Stimulated activated CD4-positive, alpha-beta T cell treated with anti-CD3 and anti-CD28 coated beads, Interleukin-1b, Interleukin-23, amount 100 ng/mL, for 4 hours (primary cell): ENCODE results near the gene TLE7.
A peak's percentile ranks its signal among the peaks of the same experiment; 100 is the strongest.

Experiments used
- DNase-seq, 2 donors: peaks; one replicate each; pipeline ENCODE4 v3.0.0-alpha.2; 2020; ENCODE audit warnings: low read depth in 2 of 2

TLE7 gene

DNA sequence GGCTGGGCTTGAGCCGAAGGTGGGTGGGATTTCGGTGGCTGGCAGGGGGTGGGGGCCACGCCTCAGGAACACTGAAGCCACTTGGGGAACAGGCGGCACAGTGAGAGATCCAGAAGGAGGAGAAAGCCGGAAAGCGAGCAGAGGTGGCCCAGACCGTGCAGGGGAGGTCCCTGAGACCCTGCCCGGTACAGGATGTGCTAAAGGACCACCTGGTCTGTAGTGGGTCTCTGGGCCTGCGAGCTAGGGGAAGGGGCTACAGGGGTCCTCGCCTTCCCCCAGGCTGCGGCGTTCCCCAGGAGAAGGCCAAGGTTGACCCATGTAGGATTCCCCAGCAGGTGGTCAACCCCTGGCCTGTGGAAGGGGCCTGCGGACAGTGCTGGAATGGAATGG is at the start of gene TLE7:
Gene TLE7 (minus strand): TSS at position 4 of the 390 bp plus-strand sequence. CDS start 8,730 bp downstream, outside the sequence.
- DNase-seq = no peak

- no peak for DNase-seq
Measured at GRCh38 chr16:71491054-71491453, 49.2 kb upstream of the TLE7 start.

GRCh38 chr16:71490361-71490760 is 48.5 kb upstream of the TLE7 start:
- DNase-seq = no peak

- no peak for DNase-seq
Measured at GRCh38 chr16:71489122-71489521, 47.3 kb upstream of the TLE7 start, which contains the start of gene ZNF19. ZNF19 (minus strand) TSS chr16:71489324; CDS start chr16:71482114, 7,210 bp downstream.

GRCh38 chr16:71484006-71484893 is 42.4 kb upstream of the TLE7 start:
- peak; percentile 55 to 63 for DNase-seq

- no peak for DNase-seq
Measured at GRCh38 chr16:71482569-71482968, 40.7 kb upstream of the TLE7 start.

- no peak for DNase-seq
Measured at GRCh38 chr16:71480956-71481355, 39.1 kb upstream of the TLE7 start.

DNA sequence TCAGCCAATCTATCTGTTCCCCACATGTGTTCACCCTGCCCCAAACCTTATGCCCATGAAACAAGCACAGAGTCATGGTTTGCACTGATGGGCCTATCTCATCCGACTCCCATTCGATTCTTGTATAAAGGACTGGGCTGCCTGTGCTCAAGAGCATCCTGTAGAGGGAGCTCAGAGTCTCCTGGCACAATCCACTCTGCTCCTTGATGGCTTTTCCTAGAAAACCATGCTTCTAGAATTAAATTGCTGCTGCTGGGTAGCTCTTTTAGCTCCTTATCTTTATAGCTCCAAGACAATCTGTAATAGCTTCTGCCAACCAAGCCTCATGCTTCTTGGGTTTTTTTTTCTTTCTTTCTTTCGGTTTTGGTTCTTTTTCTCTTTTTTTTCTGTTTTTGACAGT is 37.6 kb upstream of the TLE7 start:
- DNase-seq = no peak

- DNase-seq = no peak
Measured at GRCh38 chr16:71476457-71477124, 34.7 kb upstream of the TLE7 start.

DNA sequence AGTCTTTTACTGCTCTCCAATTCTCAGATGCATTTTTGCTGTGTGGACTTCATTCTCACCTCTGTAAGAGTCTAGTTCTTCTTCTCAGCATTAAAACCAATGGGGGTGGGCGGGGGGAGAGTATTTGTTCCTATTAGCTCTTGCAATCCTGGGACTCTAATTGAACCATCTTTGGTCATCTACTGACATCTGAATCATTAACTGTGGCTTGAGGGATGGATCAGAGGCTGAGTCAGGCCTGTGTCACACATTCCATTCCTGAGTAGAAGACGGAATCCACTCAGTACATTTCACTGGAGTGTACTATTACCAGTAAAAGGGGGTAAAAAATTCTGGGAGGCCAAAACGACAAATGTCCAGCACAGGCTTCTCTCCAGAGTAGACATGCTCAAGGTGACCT is 33.0 kb upstream of the TLE7 start:
- no peak for DNase-seq

DNA sequence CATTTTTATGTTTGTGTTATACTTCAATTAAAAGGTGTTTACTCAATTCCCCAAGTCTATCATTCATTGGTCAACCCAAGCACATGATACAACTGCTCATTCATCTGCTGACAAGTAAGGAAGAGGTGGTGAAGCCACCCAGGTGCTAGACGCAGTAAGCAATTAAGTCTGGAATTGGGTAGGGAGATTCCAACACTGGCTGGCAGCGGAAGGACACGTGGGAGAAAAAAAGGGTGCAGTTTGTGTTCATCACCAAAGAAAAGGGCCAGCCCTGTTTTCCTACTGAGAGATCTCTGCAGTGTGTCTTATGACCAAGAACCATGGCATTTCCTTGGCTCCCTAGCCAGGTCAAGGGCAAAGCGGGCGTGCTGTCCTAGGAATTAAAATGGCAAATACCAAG is 32.0 kb upstream of the TLE7 start:
- no peak for DNase-seq

DNA sequence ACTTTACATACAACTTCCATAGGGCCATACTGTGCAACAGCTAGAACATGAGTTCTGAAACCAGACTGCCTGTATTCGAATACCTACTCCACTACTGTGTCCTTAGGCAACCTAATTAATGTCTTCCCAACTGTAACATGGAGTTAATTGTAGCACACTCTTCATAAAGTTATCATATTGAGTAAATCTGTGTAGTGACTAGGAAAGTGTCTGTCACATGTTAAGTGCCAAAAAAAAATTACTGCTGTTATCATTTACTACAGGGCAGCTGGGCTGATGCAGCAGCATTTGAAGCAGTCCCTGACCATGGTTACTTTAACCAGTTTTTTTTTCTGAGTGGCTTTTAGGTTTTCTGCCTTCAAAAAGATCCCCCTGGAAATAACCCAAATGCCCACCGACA is 31.1 kb upstream of the TLE7 start:
- no peak for DNase-seq

GRCh38 chr16:71472051-71472450 is 30.2 kb upstream of the TLE7 start:
- DNase-seq = no peak

GRCh38 chr16:71467810-71468209 is 26.0 kb upstream of the TLE7 start:
- peak in 1 of 2 donors; percentile 24 for DNase-seq

DNA sequence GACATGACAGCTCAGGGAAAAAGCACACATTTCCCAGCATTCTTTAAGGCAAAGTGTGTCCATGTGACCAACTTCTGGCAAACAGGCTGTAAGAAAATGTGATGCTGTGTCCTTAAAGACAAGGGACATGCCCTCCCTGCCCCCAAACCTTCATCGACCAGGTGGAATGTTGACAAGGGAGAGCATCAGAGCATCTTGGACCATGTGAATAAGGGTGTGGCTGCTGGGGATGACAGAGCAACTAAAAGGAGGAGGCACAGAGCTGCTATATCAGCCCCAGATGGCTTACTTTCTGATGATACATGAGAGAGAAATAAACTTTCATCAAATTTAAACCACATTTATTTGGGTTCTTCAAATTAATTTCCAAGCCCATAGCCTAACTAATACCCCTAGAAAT is 22.4 kb upstream of the TLE7 start:
- no peak for DNase-seq

DNA sequence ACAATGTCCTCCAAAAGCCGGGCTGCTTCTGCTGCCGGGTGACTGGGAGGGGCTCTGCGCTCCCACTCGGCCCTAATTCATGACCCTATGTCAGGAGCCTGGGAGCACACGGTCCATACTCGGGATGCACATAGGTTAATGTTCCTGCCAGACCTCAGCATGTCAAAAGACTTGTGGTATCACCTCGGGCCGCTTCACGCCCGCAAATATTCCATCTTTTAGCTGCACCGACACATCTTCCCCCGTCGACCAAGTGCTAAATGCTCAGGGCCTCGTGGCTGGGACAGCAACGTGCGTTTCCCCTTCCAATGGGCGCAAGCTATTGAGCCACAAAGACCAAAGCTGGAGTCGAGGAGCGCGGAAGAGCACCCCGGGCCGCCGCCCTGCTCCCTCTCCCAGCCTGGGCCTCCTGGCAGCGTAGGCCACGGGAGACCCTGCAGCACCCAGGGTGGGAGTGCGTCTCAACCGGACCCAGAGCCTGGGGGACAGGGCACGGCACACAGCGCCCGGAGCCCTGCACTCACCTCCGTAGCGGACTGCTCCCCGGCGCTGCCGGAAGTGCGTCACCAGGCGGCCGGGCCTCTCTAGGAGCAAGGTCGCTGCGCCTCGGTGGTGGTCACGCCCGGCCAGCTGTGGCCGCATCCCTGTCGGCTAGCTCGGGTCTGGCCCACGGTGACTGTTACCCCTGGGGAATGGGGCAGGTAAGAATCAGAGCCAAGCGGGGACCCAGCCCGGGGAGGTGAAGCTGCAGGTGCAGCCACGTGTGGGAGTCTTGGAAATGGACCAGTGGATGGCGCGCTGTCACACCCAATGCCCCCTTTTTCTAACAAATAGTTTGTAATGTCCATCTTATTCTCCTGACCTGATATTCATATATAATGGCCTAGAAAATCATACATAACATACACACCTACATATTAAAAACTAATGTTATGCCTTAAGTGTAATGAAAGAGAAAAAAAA is 20.1 kb upstream of the TLE7 start, which contains the start of gene ZNF23:
Gene ZNF23 (minus strand): TSS at position 562 of the 963 bp plus-strand sequence. CDS start 5,451 bp downstream, outside the sequence.
- peak; percentile 69 to 74 for DNase-seq

GRCh38 chr16:71460941-71461340 is 19.1 kb upstream of the TLE7 start:
- no peak for DNase-seq

DNA sequence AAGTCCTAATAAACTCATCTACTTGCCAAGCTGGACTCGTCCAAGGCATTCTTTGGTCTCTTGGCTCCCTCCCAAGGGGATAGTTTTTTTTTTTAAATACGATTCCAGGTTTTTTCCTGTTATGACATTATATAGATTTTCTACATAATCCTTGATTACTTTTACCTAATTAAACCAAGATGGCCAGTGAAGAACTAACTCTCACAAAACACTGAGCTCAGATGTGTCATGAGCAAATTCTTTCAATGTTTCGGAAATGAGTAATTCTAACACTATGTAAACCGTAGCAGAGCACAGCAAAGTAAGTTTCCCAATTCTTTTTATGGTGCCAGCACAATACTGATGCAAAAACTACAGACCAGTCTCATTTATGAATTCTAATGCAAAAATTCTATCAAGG is 18.4 kb upstream of the TLE7 start:
- DNase-seq = no peak

GRCh38 chr16:71459510-71459909 is 17.7 kb upstream of the TLE7 start:
- DNase-seq = no peak

GRCh38 chr16:71456801-71457200 is 14.9 kb upstream of the TLE7 start:
- no peak for DNase-seq

DNA sequence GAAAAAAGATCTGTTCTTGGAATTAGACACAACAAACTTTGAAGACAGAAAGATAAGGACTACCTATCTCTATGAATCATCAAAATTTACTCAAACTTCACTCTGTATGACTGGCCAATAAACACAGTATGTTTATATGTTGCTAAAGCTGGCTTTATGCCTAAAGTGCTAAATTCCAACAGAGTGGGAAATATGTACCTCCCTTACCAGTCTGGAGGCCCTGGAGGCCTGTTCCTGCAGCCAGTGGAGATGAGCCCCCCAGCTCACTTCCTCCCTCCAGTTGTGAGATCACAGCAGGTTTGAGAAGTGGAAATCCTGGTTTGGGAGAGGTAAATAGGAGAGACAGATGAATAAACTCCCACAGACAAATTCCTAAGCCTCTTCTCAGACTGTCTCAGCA is 11.2 kb upstream of the TLE7 start:
- DNase-seq = no peak

DNA sequence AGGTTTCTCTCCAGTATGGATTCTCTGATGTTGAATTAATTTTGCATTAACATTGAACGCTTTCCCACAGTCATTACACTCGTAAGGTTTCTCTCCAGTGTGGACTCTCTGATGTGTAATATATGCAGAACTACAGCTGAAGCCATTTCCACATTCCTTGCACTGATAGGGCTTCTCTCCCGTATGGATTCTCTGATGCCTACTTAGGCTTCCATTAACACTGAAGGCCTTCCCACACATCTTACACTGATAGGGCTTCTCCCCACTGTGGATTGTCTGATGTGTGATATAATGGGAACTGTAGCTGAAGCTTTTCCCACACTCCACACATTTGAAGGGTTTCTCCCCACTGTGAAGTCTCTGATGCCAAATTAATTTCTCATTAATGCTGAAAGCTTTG is 7.2 kb upstream of the TLE7 start:
- DNase-seq = no peak
